ENCODE measurements around the gene ZBTB43.

DNA sequence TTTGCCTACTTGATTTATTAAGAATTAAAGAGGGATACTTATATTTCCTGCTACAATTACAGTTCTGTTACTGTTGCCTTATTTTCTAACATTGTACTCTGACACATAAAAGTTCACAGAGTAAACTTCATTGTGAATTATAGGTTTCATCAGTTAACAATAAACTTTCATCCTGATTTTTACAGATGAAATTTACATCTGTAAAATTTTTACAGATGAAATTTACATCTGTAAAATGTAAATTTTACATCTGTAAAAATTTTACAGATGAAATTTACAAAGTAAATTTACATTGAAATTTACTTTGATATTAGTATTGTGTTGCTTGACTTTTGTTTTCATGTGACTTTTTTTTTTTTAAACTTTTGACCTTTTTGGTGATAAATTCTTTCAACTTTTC lies 9.3 kb downstream of the ZBTB43 start:
- TF ChIP-seq EGR1 (IDR thresholded peaks at IDR 0.05; ENCODE audit: low read depth) (no peak), POLR2AphosphoS5 (IDR thresholded peaks at IDR 0.05; ENCODE audit: low read depth, low read length) (no peak), POLR2A (IDR thresholded peaks at IDR 0.05; ENCODE audit: borderline replicate concordance, extremely low read depth, insufficient read depth, insufficient read length) (no peak), SIN3A (IDR thresholded peaks at IDR 0.05; ENCODE audit: low read depth) (no peak), ELF1 (IDR thresholded peaks at IDR 0.05; ENCODE audit: borderline replicate concordance, low read depth) (no peak), CEBPB (IDR thresholded peaks at IDR 0.05; ENCODE audit: low read depth) (no peak)
- TF ChIP-seq, protein P1, sequence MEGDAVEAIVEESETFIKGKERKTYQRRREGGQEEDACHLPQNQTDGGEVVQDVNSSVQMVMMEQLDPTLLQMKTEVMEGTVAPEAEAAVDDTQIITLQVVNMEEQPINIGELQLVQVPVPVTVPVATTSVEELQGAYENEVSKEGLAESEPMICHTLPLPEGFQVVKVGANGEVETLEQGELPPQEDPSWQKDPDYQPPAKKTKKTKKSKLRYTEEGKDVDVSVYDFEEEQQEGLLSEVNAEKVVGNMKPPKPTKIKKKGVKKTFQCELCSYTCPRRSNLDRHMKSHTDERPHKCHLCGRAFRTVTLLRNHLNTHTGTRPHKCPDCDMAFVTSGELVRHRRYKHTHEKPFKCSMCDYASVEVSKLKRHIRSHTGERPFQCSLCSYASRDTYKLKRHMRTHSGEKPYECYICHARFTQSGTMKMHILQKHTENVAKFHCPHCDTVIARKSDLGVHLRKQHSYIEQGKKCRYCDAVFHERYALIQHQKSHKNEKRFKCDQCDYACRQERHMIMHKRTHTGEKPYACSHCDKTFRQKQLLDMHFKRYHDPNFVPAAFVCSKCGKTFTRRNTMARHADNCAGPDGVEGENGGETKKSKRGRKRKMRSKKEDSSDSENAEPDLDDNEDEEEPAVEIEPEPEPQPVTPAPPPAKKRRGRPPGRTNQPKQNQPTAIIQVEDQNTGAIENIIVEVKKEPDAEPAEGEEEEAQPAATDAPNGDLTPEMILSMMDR (IDR thresholded peaks at IDR 0.05 in 2 of 3, conservative IDR thresholded peaks at IDR 0.05 in 1 of 3; ENCODE audit: borderline replicate concordance in 1 of 3, insufficient read depth in 1 of 3, low read depth in 2 of 3, low read length in 2 of 3) = no peak

Measured in HCT116 (cell line).